Endodermal cell (in vitro differentiated cells): ENCODE data around the gene BCL2L14. TPM values are rescaled to one million over a fixed set of nuclear protein-coding genes. Genes with fewer than 3 reads are reported as not detected.

Source experiments
- DNase-seq: peaks from one replicate; pipeline ENCODE4 v3.0.0-alpha.2; 2017
- H3K27ac ChIP-seq: 2 replicates; pipeline ENCODE4 v1.5.1; 2013; ENCODE audit warnings: mild to moderate bottlenecking, low read depth, low read length, moderate library complexity
- H3K27me3 ChIP-seq: 2 replicates; pipeline ENCODE4 v1.6.1; 2013; ENCODE audit warnings: mild to moderate bottlenecking, low read length, moderate library complexity; ENCODE audit not compliant: insufficient read depth, control insufficient read depth, poor library complexity, severe bottlenecking
- H3K36me3 ChIP-seq: 2 replicates; pipeline ENCODE4 v1.7.0; 2013; ENCODE audit warnings: mild to moderate bottlenecking, low read length, moderate library complexity; ENCODE audit not compliant: control insufficient read depth, insufficient read depth
- H3K4me1 ChIP-seq: one replicate; pipeline ENCODE4 v1.7.0; 2013; ENCODE audit warnings: low read length; ENCODE audit not compliant: control insufficient read depth, insufficient read depth
- H3K4me3 ChIP-seq: 2 replicates; pipeline ENCODE4 v1.5.1; 2013; ENCODE audit warnings: mild to moderate bottlenecking, low read length, moderate library complexity
- H3K9ac ChIP-seq: 2 replicates; pipeline ENCODE4 v1.6.1; 2013; ENCODE audit warnings: mild to moderate bottlenecking, low read length, moderate library complexity; ENCODE audit not compliant: poor library complexity, severe bottlenecking; ENCODE audit errors: extremely low read depth
- H3K9me3 ChIP-seq: 2 replicates; pipeline ENCODE4 v1.6.1; 2013; ENCODE audit warnings: mild to moderate bottlenecking, low read length, moderate library complexity; ENCODE audit not compliant: control insufficient read depth
- H3K27ac Mint-ChIP-seq: 2 replicates; pipeline ENCODE4 v1.8.0; 2020; ENCODE audit warnings: mixed read lengths
- H3K27me3 Mint-ChIP-seq: 2 replicates; pipeline ENCODE4 v1.8.0; 2021; ENCODE audit warnings: mild to moderate bottlenecking, mixed read lengths; ENCODE audit not compliant: insufficient read depth
- H3K36me3 Mint-ChIP-seq: 2 replicates; pipeline ENCODE4 v1.8.0; 2020; ENCODE audit warnings: low read depth, mixed read lengths
- H3K4me1 Mint-ChIP-seq: 2 replicates; pipeline ENCODE4 v1.8.0; 2020; ENCODE audit warnings: mixed read lengths
- H3K4me3 Mint-ChIP-seq: 2 replicates; pipeline ENCODE4 v1.8.0; 2020; ENCODE audit warnings: mild to moderate bottlenecking, moderate library complexity, mixed read lengths
- H3K9me3 Mint-ChIP-seq: 2 replicates; pipeline ENCODE4 v1.8.0; 2020; ENCODE audit warnings: mild to moderate bottlenecking, mixed read lengths
- WGBS, 2 experiments: methylation state at CpG; one replicate each; pipeline versions ENCODE4 v1.1.5 to v1.1.7; 2013; ENCODE audit warnings: missing lambda C conversion rate in 2 of 2, mixed read lengths in 1 of 2; ENCODE audit not compliant: insufficient coverage in 1 of 2, insufficient read length in 1 of 2; 5-methylcytosine and 5-hydroxymethylcytosine counted together
- total RNA-seq, 2 donors: library from RNA; stranded (reverse); fragmentation: NEBNext Ultra II Directional in 1 of 2; extraction: Animal tissue kit (Norgen Biotek cat#: 25700) in 1 of 2; gene quantifications; 2 replicates in 1 of 2; 3 replicates in 1 of 2; pipeline ENCODE4 v1.2.1, GENCODE V29; 2021
- TF ChIP-seq, protein P1 (sequence below): fragments of 200-600 bp; sonication (generic); conservative IDR thresholded peaks from 2 replicates; pipeline ENCODE4 v1.5.0; 2021; ENCODE audit warnings: antibody characterized with exemption, mild to moderate bottlenecking

BCL2L14 gene
- total RNA-seq, 2 donors from 2014 or later: 4.4 to 10.5 TPM

DNA sequence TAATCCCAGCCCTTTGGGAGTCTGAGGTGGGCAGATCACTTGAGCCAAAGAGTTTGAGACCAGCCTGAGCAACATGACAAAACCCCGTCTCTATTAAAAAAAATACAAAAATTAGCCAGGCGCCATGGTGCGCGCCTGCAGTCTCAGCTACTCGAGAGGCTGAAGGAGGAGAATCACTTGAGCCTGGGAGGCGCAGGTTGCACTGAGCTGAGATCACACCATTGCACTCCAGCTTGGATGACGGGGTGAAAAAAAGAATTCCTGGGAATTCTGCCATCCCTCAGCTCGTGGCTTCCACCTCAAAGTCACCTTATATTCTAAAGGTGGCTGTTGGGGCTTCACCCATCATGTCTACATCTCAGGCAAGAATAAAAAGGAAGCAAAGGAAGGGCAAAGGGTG lies 12.9 kb downstream of the BCL2L14 start:
- no peak overlapping the region for H3K27ac Mint-ChIP-seq
- H3K27ac ChIP-seq: no peak overlapping the region
- H3K4me1 ChIP-seq: no peaks in the 10 kb centered on the region
- TF ChIP-seq, protein P1, sequence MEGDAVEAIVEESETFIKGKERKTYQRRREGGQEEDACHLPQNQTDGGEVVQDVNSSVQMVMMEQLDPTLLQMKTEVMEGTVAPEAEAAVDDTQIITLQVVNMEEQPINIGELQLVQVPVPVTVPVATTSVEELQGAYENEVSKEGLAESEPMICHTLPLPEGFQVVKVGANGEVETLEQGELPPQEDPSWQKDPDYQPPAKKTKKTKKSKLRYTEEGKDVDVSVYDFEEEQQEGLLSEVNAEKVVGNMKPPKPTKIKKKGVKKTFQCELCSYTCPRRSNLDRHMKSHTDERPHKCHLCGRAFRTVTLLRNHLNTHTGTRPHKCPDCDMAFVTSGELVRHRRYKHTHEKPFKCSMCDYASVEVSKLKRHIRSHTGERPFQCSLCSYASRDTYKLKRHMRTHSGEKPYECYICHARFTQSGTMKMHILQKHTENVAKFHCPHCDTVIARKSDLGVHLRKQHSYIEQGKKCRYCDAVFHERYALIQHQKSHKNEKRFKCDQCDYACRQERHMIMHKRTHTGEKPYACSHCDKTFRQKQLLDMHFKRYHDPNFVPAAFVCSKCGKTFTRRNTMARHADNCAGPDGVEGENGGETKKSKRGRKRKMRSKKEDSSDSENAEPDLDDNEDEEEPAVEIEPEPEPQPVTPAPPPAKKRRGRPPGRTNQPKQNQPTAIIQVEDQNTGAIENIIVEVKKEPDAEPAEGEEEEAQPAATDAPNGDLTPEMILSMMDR: no peak
- whole genome bisulfite sequencing, 2 experiments: 73 to 74% methylated on average over 5 to 8 of the region's 8 CpGs
- no peaks in the 10 kb centered on the region for H3K36me3 ChIP-seq
- H3K9me3 Mint-ChIP-seq: no peaks in the 10 kb centered on the region
- no peaks in the 10 kb centered on the region for H3K27me3 ChIP-seq
- H3K4me3 Mint-ChIP-seq: no peak overlapping the region
- no peaks in the 10 kb centered on the region for H3K9me3 ChIP-seq
- H3K4me1 Mint-ChIP-seq: peaks cover 25% of the 10 kb centered on the region
- peaks cover 17% of the 10 kb centered on the region for H3K36me3 Mint-ChIP-seq
- H3K4me3 ChIP-seq: no peak overlapping the region
- peak; percentile 35 for DNase-seq
- no peak overlapping the region for H3K9ac ChIP-seq
- no peaks in the 10 kb centered on the region for H3K27me3 Mint-ChIP-seq

DNA sequence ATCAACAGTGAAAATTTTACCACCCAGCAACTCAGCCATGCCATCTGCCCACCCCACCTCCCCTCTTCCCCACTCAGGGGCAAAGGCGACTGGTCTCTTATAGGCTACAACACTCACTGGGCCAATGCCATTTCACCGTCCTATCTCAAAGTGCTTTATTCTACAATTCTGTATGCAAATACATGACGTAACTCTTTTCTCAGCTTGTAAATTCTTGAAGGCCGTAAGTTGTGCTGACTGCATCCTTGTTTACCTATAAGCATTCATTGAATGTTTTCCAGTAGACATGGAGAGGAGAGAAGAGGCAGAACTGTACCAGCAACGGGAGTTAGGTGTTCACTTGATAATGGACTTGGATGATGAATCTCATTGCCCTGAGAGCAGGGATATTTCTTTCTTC lies 15.6 kb downstream of the BCL2L14 start:
- no peak overlapping the region for H3K4me3 Mint-ChIP-seq
- peak overlapping the region; percentile 91 for H3K27ac ChIP-seq
- H3K36me3 Mint-ChIP-seq: peaks cover 15% of the 10 kb centered on the region
- no peak overlapping the region for H3K9ac ChIP-seq
- peak; percentile 47 for DNase-seq
- H3K9me3 ChIP-seq: no peaks in the 10 kb centered on the region
- no peaks in the 10 kb centered on the region for H3K9me3 Mint-ChIP-seq
- H3K4me1 Mint-ChIP-seq: peaks cover 25% of the 10 kb centered on the region
- H3K4me1 ChIP-seq: no peaks in the 10 kb centered on the region
- H3K36me3 ChIP-seq: no peaks in the 10 kb centered on the region
- TF ChIP-seq, protein P1: no peak
- 85 to 88% methylated on average over 5 of the region's 5 CpGs for whole genome bisulfite sequencing, 2 experiments
- no peak overlapping the region for H3K27ac Mint-ChIP-seq
- no peaks in the 10 kb centered on the region for H3K27me3 ChIP-seq
- no peaks in the 10 kb centered on the region for H3K27me3 Mint-ChIP-seq
- no peak overlapping the region for H3K4me3 ChIP-seq

DNA sequence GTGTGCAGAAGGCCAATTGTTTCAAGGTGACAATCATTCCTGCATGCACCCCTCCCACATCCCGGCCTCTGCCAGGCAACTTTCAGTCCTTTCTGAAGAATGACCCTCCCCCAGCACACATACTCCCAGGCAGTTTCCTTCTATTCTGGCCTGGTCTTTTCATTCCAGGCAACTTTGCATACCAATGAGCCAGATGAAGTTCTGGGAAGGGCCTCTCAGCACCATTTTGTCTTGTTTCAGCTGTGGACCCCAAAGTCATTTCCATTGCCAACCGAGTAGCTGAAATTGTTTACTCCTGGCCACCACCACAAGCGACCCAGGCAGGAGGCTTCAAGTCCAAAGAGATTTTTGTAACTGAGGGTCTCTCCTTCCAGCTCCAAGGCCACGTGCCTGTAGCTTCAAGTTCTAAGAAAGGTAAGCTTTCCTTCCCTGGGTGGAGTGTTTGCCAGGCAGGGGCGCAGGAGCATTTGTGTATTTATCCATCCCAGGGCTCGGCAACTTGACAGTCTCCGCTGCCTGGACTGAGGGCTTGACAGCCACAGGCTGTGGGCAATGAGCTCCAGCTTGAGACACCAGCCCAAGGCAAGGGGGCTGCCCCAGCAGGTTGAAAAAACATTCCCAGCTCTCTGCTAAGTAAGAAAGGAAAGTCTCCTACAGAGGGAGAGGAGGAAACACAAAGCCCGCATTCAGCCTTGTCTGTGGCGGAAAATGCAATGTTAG lies 16.4 kb downstream of the BCL2L14 start:
- peak; percentile 74 for DNase-seq
- H3K4me3 Mint-ChIP-seq: peak overlapping the region; percentile 3
- H3K4me3 ChIP-seq: no peak overlapping the region

More for the DNA sequence above, 16.4 kb downstream of the BCL2L14 start:
- Mint-ChIP-seq H3K9me3 (no peaks in the 10 kb centered on the region), H3K36me3 (peaks cover 15% of the 10 kb centered on the region), H3K27ac (peak overlapping the region; percentile 79), H3K27me3 (no peaks in the 10 kb centered on the region), H3K4me1 (peaks cover 21% of the 10 kb centered on the region)
- peak overlapping the region; percentile 91 for H3K27ac ChIP-seq
- H3K4me1 ChIP-seq: no peaks in the 10 kb centered on the region
- no peaks in the 10 kb centered on the region for H3K27me3 ChIP-seq
- TF ChIP-seq, protein P1: no peak
- no peaks in the 10 kb centered on the region for H3K9me3 ChIP-seq
- WGBS, 2 experiments: 68 to 76% methylated on average over 5 to 9 of the region's 9 CpGs
- H3K36me3 ChIP-seq: no peaks in the 10 kb centered on the region
- H3K9ac ChIP-seq: no peak overlapping the region
